HCT116 (cell line): ENCODE results near the gene KCNAB2.
"Not testable (repeated sequence)": the region's sequence is repeated elsewhere in the genome, so short reads cannot be mapped to it uniquely, and the experiment has no call there.

ENCODE experiments used
- CEBPB ChIP-seq: IDR thresholded peaks from 2 replicates; pipeline ENCODE4 v1.6.1; 2012; ENCODE audit warnings: low read depth
- EZH2phosphoT487 ChIP-seq: fragments of 200-600 bp; IDR thresholded peaks from 2 replicates; pipeline ENCODE4 v1.6.1; 2018; ENCODE audit warnings: antibody characterized with exemption, borderline replicate concordance
- JUND ChIP-seq: IDR thresholded peaks from 2 replicates; pipeline ENCODE4 v1.6.1; 2012
- POLR2A ChIP-seq: IDR thresholded peaks from 2 replicates; pipeline ENCODE4 v1.7.0; 2011; ENCODE audit warnings: borderline replicate concordance; ENCODE audit not compliant: insufficient read depth, insufficient read length; ENCODE audit errors: extremely low read depth
- POLR2AphosphoS5 ChIP-seq: IDR thresholded peaks from 2 replicates; pipeline ENCODE4 v1.6.1; 2011; ENCODE audit warnings: mild to moderate bottlenecking, low read depth, low read length, moderate library complexity
- SIN3A ChIP-seq: IDR thresholded peaks from 2 replicates; pipeline ENCODE4 v1.6.1; 2012; ENCODE audit warnings: low read depth
- SP1 ChIP-seq: IDR thresholded peaks from 2 replicates; pipeline ENCODE4 v1.6.1; 2012; ENCODE audit warnings: low read depth
- SRF ChIP-seq: IDR thresholded peaks from 2 replicates; pipeline ENCODE4 v1.6.1; 2012; ENCODE audit warnings: low read depth
- TCF7L2 ChIP-seq: IDR thresholded peaks from 2 replicates; pipeline ENCODE4 v1.7.0; 2011; ENCODE audit warnings: borderline replicate concordance, inconsistent platforms; ENCODE audit not compliant: insufficient read depth, insufficient read length; ENCODE audit errors: extremely low read depth
- TF ChIP-seq, protein P1 (sequence below), 3 experiments: fragments of 200-600 bp in 1 of 3; sonication (generic) in 1 of 3; IDR thresholded peaks in 2 of 3; conservative IDR thresholded peaks in 1 of 3; 2 replicates each; pipeline ENCODE4 v1.5.1; 2012 to 2017; ENCODE audit warnings: low read depth in 2 of 3, low read length in 2 of 3, antibody characterized with exemption in 1 of 3, borderline replicate concordance in 1 of 3, control low read depth in 1 of 3, mild to moderate bottlenecking in 1 of 3, mixed read lengths in 1 of 3, mixed run types in 1 of 3, moderate library complexity in 1 of 3; ENCODE audit not compliant: insufficient read depth in 1 of 3
- TF ChIP-seq, protein P2 (sequence below): IDR thresholded peaks from 2 replicates; pipeline ENCODE4 v1.6.1; 2012; ENCODE audit warnings: low read depth
- TF ChIP-seq, protein P3 (sequence below): IDR thresholded peaks from 2 replicates; pipeline ENCODE4 v1.6.1; 2011; ENCODE audit warnings: mild to moderate bottlenecking, low read length, moderate library complexity; ENCODE audit not compliant: insufficient replicate concordance; ENCODE audit errors: extremely low read depth
- TF ChIP-seq, protein P4 (sequence below): IDR thresholded peaks from 2 replicates; pipeline ENCODE4 v1.6.1; 2012

DNA sequence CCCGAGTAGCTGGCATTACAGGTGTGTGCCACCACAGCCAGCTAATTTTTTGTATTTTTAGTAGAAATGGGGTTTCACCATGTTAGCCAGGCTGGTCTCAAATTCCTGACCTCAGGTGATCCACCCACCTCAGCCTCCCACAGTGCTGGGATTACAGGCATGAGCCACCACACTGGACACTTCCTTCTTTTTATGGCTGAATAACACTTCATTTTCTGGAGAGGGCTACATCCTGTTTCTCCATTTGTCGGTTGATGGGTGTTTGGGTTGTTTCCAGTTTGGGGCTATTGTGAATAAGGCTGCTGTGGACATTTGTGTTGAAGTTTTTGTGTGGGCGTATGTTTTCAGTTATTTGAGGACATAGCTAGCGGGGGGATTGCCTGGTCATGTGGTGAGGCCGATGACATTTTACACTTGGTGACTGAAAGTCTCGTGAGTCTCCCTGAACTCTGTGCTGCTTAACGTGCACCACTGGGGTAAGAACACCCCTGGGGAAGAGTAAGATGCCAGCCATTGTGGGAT lies 17.9 kb downstream of the KCNAB2 start:
- not testable (repeated sequence) for TF ChIP-seq JUND, POLR2A, POLR2AphosphoS5, EZH2phosphoT487, SIN3A, CEBPB, TCF7L2, SP1, SRF
- TF ChIP-seq, protein P1, sequence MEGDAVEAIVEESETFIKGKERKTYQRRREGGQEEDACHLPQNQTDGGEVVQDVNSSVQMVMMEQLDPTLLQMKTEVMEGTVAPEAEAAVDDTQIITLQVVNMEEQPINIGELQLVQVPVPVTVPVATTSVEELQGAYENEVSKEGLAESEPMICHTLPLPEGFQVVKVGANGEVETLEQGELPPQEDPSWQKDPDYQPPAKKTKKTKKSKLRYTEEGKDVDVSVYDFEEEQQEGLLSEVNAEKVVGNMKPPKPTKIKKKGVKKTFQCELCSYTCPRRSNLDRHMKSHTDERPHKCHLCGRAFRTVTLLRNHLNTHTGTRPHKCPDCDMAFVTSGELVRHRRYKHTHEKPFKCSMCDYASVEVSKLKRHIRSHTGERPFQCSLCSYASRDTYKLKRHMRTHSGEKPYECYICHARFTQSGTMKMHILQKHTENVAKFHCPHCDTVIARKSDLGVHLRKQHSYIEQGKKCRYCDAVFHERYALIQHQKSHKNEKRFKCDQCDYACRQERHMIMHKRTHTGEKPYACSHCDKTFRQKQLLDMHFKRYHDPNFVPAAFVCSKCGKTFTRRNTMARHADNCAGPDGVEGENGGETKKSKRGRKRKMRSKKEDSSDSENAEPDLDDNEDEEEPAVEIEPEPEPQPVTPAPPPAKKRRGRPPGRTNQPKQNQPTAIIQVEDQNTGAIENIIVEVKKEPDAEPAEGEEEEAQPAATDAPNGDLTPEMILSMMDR (IDR thresholded peaks at IDR 0.05 in 2 of 3, conservative IDR thresholded peaks at IDR 0.05 in 1 of 3; ENCODE audit: borderline replicate concordance in 1 of 3, insufficient read depth in 1 of 3, low read depth in 2 of 3, low read length in 2 of 3) = not testable (repeated sequence)
- TF ChIP-seq, protein P2, sequence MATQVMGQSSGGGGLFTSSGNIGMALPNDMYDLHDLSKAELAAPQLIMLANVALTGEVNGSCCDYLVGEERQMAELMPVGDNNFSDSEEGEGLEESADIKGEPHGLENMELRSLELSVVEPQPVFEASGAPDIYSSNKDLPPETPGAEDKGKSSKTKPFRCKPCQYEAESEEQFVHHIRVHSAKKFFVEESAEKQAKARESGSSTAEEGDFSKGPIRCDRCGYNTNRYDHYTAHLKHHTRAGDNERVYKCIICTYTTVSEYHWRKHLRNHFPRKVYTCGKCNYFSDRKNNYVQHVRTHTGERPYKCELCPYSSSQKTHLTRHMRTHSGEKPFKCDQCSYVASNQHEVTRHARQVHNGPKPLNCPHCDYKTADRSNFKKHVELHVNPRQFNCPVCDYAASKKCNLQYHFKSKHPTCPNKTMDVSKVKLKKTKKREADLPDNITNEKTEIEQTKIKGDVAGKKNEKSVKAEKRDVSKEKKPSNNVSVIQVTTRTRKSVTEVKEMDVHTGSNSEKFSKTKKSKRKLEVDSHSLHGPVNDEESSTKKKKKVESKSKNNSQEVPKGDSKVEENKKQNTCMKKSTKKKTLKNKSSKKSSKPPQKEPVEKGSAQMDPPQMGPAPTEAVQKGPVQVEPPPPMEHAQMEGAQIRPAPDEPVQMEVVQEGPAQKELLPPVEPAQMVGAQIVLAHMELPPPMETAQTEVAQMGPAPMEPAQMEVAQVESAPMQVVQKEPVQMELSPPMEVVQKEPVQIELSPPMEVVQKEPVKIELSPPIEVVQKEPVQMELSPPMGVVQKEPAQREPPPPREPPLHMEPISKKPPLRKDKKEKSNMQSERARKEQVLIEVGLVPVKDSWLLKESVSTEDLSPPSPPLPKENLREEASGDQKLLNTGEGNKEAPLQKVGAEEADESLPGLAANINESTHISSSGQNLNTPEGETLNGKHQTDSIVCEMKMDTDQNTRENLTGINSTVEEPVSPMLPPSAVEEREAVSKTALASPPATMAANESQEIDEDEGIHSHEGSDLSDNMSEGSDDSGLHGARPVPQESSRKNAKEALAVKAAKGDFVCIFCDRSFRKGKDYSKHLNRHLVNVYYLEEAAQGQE = not testable (repeated sequence)
- TF ChIP-seq, protein P3, sequence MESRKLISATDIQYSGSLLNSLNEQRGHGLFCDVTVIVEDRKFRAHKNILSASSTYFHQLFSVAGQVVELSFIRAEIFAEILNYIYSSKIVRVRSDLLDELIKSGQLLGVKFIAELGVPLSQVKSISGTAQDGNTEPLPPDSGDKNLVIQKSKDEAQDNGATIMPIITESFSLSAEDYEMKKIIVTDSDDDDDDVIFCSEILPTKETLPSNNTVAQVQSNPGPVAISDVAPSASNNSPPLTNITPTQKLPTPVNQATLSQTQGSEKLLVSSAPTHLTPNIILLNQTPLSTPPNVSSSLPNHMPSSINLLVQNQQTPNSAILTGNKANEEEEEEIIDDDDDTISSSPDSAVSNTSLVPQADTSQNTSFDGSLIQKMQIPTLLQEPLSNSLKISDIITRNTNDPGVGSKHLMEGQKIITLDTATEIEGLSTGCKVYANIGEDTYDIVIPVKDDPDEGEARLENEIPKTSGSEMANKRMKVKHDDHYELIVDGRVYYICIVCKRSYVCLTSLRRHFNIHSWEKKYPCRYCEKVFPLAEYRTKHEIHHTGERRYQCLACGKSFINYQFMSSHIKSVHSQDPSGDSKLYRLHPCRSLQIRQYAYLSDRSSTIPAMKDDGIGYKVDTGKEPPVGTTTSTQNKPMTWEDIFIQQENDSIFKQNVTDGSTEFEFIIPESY = not testable (repeated sequence)
- TF ChIP-seq, protein P4, sequence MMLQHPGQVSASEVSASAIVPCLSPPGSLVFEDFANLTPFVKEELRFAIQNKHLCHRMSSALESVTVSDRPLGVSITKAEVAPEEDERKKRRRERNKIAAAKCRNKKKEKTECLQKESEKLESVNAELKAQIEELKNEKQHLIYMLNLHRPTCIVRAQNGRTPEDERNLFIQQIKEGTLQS = not testable (repeated sequence)
